NCI-H226 (cell line): ENCODE results near the gene UTP11.
"Not testable (repeated sequence)": the region's sequence is repeated elsewhere in the genome, so short reads cannot be mapped to it uniquely, and the experiment has no call there.

ENCODE experiments used
- DNase-seq: peaks from one replicate; pipeline ENCODE4 v3.0.0-alpha.2; 2015

UTP11 gene

GRCh38 chr1:38012363-38013226 is at the start of gene UTP11:
UTP11 (plus strand) TSS chr1:38012734; CDS start chr1:38012803, 69 bp downstream.
- DNase-seq = peak; percentile 100

GRCh38 chr1:37964106-37964505 is 48.4 kb upstream of the UTP11 start:
- not testable (repeated sequence) for DNase-seq

GRCh38 chr1:37965301-37965700 is 47.2 kb upstream of the UTP11 start:
- DNase-seq = no peak

- not testable (repeated sequence) for DNase-seq
These were observed 38.9 kb upstream of the UTP11 start for GRCh38 chr1:37973684-37974083.

GRCh38 chr1:37974567-37974966 is 38.0 kb upstream of the UTP11 start:
- no peak for DNase-seq

GRCh38 chr1:37975083-37975482 is 37.5 kb upstream of the UTP11 start:
- DNase-seq = not testable (repeated sequence)

- no peak for DNase-seq
These were observed 34.0 kb upstream of the UTP11 start for GRCh38 chr1:37978541-37978940.

GRCh38 chr1:37983546-37983945 is 29.0 kb upstream of the UTP11 start:
- DNase-seq = no peak

- no peak for DNase-seq
These were observed 24.9 kb upstream of the UTP11 start for GRCh38 chr1:37987679-37988078.

- DNase-seq = no peak
These were observed 23.1 kb upstream of the UTP11 start for GRCh38 chr1:37989361-37989930.

- no peak for DNase-seq
These were observed 17.5 kb upstream of the UTP11 start for GRCh38 chr1:37994886-37995566.

GRCh38 chr1:37995751-37996345 is 16.7 kb upstream of the UTP11 start:
- DNase-seq = no peak

GRCh38 chr1:37997256-37998088 is 15.1 kb upstream of the UTP11 start:
- DNase-seq = no peak

- DNase-seq = no peak
These were observed 14.3 kb upstream of the UTP11 start for GRCh38 chr1:37998089-37998808.

GRCh38 chr1:37998913-37999429 is 13.6 kb upstream of the UTP11 start:
- no peak for DNase-seq

- peak; percentile 48 for DNase-seq
These were observed 12.9 kb upstream of the UTP11 start for GRCh38 chr1:37999430-38000232.

- DNase-seq = no peak
These were observed 12.4 kb upstream of the UTP11 start for GRCh38 chr1:38000233-38000528.

GRCh38 chr1:38000529-38001455 is 11.7 kb upstream of the UTP11 start:
- peak; percentile 45 for DNase-seq
